Upper lobe of right lung (tissue), 1 donor: Measurements from ENCODE around the gene GRN. TPM values are rescaled to one million over a fixed set of nuclear protein-coding genes. Genes with fewer than 3 reads are reported as not detected.

Experiments
- ATAC-seq: fragments of 200-7000 bp; cut with Tn5 transposase; one replicate; pipeline ENCODE4 v1.9.1; 2020; ENCODE audit warnings: mild to moderate bottlenecking, moderate library complexity
- DNase-seq: peaks from one replicate; pipeline ENCODE4 v3.0.0-alpha.2; 2020
- H3K27ac ChIP-seq: fragments of 200-600 bp; one replicate; pipeline ENCODE4 v1.8.0; 2022
- H3K27me3 ChIP-seq: fragments of 200-600 bp; one replicate; pipeline ENCODE4 v1.8.0; 2022; ENCODE audit warnings: mild to moderate bottlenecking
- H3K36me3 ChIP-seq: fragments of 200-600 bp; one replicate; pipeline ENCODE4 v1.8.0; 2022
- H3K4me1 ChIP-seq: fragments of 200-600 bp; one replicate; pipeline ENCODE4 v1.8.0; 2022
- H3K4me3 ChIP-seq: fragments of 200-600 bp; one replicate; pipeline ENCODE4 v1.8.0; 2022; ENCODE audit warnings: mild to moderate bottlenecking
- H3K9me3 ChIP-seq: fragments of 200-600 bp; one replicate; pipeline ENCODE4 v1.8.0; 2022
- CTCF ChIP-seq: fragments of 200-600 bp; IDR thresholded peaks from one replicate; pipeline ENCODE4 v1.8.0; 2022; ENCODE audit warnings: antibody characterized with exemption
- intact Hi-C: fragments of 100-400 bp; cut with DNase I; formaldehyde crosslinking; loops from one replicate; pipeline ENCODE4 v1.11.0; 2022
- total RNA-seq: library from RNA; stranded (reverse); fragmentation: NEBNext Ultra II Directional; extraction: Animal tissue kit (Norgen Biotek cat#: 25700); gene quantifications from one replicate; pipeline ENCODE4 v1.2.1, GENCODE V29; 2021
- donor health status: DM: no; HTN: yes; CAD: no; lungs with severe emphysema.

GRN gene
- total RNA-seq, 1 donor from 2014 or later: 722 TPM

GRCh38 chr17:44374306-44375195, 29.4 kb downstream of the GRN start:
- H3K9me3 ChIP-seq: no peaks in the 10 kb centered on the region
- intact Hi-C loops: no loop called here
- H3K36me3 ChIP-seq: no peaks in the 10 kb centered on the region
- no peaks in the 10 kb centered on the region for H3K27me3 ChIP-seq
- peak; percentile 63 for ATAC-seq
- H3K27ac ChIP-seq: no peak overlapping the region
- no peaks in the 10 kb centered on the region for H3K4me1 ChIP-seq
- no peak overlapping the region for H3K4me3 ChIP-seq
- DNase-seq: no peak
- TF ChIP-seq CTCF: no peak

GRCh38 chr17:44375196-44376017, 30.3 kb downstream of the GRN start:
- no peak for TF ChIP-seq CTCF
- H3K27ac ChIP-seq: no peak overlapping the region
- ATAC-seq (no peak), DNase-seq (no peak)
- no peaks in the 10 kb centered on the region for H3K4me1 ChIP-seq
- no peak overlapping the region for H3K4me3 ChIP-seq
- no peaks in the 10 kb centered on the region for H3K9me3 ChIP-seq
- no peaks in the 10 kb centered on the region for H3K36me3 ChIP-seq
- H3K27me3 ChIP-seq: no peaks in the 10 kb centered on the region
- intact Hi-C loops: no loop called here

- no peaks in the 10 kb centered on the region for H3K4me1 ChIP-seq
- H3K36me3 ChIP-seq: no peaks in the 10 kb centered on the region
- TF ChIP-seq CTCF: peak; percentile 38
- no peak overlapping the region for H3K4me3 ChIP-seq
- intact Hi-C loops: no loop called here
- H3K27me3 ChIP-seq: no peaks in the 10 kb centered on the region
- DNase-seq (no peak), ATAC-seq (peak; percentile 49)
- H3K27ac ChIP-seq: no peak overlapping the region
- H3K9me3 ChIP-seq: no peaks in the 10 kb centered on the region
Observed at GRCh38 chr17:44376124-44376523, 31.0 kb downstream of the GRN start.

GRCh38 chr17:44376779-44377178, 31.7 kb downstream of the GRN start:
- no peak for ATAC-seq
- no peak overlapping the region for H3K27ac ChIP-seq
- peak; percentile 36 for DNase-seq

More at GRCh38 chr17:44376779-44377178, 31.7 kb downstream of the GRN start:
- no peak overlapping the region for H3K4me3 ChIP-seq
- no peaks in the 10 kb centered on the region for H3K27me3 ChIP-seq
- H3K9me3 ChIP-seq: no peaks in the 10 kb centered on the region
- H3K36me3 ChIP-seq: no peaks in the 10 kb centered on the region
- intact Hi-C loops: no loop called here
- no peaks in the 10 kb centered on the region for H3K4me1 ChIP-seq
- TF ChIP-seq CTCF: no peak
